ENCODE data around the gene SPTA1. TPM values are rescaled to one million over a fixed set of nuclear protein-coding genes. Genes with fewer than 3 reads are reported as not detected.

The SPTA1 gene
- total RNA-seq, 1 experiment from 2014 or later: not detected

DNA sequence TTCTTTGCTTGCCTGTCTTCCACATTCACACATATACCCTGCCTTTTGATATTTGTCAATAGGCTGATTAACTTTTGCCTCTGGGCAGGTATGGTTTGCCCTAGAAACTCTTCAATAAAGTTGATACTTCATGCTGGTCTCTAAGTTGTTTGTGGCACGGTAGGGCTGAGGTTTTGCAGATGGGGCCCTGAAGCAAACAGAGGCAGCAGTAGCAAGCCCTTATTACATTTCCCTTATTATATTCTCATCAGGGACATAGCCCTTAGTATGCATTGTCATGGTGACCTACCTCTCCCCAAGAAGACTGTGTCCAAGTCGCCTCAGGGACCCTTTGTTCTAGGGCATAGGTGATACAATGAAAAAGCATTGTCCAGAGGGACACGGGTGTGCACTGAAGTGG lies 116.0 kb downstream of the SPTA1 start, which contains the start of gene OR6P1:
OR6P1 (minus strand) TSS at position 101 of the 400 bp plus-strand sequence. CDS start 6,976 bp downstream, outside the sequence.
- Histone ChIP-seq H3K27me3 (ENCODE audit: control insufficient read depth, insufficient read depth, low read length) (no peaks in the 10 kb centered on the region), H3K4me3 (ENCODE audit: insufficient read depth, low read depth, low read length) (no peak within 1 kb of the TSS), H3K36me3 (replicated peaks; ENCODE audit: control insufficient read depth, insufficient read depth, low read length) (no peaks in the 10 kb centered on the region)
- no peak for DNase-seq

DNA sequence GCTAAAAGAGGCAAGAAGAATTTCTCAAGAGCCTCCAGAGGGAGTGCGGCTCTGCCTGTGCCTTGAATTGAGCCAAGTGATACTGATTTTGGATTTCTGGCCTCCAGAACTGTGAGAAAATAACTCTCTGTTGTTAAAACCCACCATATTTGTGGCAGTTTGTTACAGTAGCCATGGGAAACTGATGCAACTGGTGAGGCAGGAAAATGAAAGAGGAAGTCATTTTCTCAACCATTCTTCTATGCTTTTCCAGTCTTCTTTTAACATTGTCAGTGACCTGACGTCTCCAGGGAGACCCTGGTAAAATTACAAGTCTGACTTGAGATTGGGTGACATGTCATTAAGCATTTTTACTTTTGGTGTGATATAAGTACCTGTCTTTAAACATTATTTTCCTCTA lies 121.9 kb downstream of the SPTA1 start:
- DNase-seq: no peak
- no peaks in the 10 kb centered on the region for H3K36me3 ChIP-seq (replicated peaks; ENCODE audit: control insufficient read depth, insufficient read depth, low read length)
- no peaks in the 10 kb centered on the region for H3K27me3 ChIP-seq (ENCODE audit: control insufficient read depth, insufficient read depth, low read length)
- H3K4me3 ChIP-seq (ENCODE audit: insufficient read depth, low read depth, low read length): no peak overlapping the region

- no peak overlapping the region for H3K4me3 ChIP-seq (ENCODE audit: insufficient read depth, low read depth, low read length)
- no peak for DNase-seq
- no peaks in the 10 kb centered on the region for H3K36me3 ChIP-seq (replicated peaks; ENCODE audit: control insufficient read depth, insufficient read depth, low read length)
- H3K27me3 ChIP-seq (ENCODE audit: control insufficient read depth, insufficient read depth, low read length): no peaks in the 10 kb centered on the region
Observed at GRCh38 chr1:158563853-158564252, 122.7 kb downstream of the SPTA1 start.

Other genes with a start within 250 kb of the SPTA1 start
- gene OR10K1, start 224.9 kb downstream of the SPTA1 start, total RNA-seq (2014; rRNA removed; shearing (Covaris generic)): not detected in 2 replicates
- gene OR10R2, start 214.5 kb downstream of the SPTA1 start, total RNA-seq (2014; rRNA removed; shearing (Covaris generic)): not detected in 2 replicates
- gene OR6Y1, start 132.3 kb downstream of the SPTA1 start, total RNA-seq (2014; rRNA removed; shearing (Covaris generic)): not detected in 2 replicates
- gene OR6P1, start 116.1 kb downstream of the SPTA1 start, total RNA-seq (2014; rRNA removed; shearing (Covaris generic)): not detected in 2 replicates
- gene OR10X1, start 106.8 kb downstream of the SPTA1 start, total RNA-seq (2014; rRNA removed; shearing (Covaris generic)): not detected in 2 replicates
- gene OR10Z1, start 81.4 kb downstream of the SPTA1 start, total RNA-seq (2014; rRNA removed; shearing (Covaris generic)): not detected in 2 replicates
- not detected in 2 replicates for gene OR6K2, start 13.9 kb upstream of the SPTA1 start, total RNA-seq (2014; rRNA removed; shearing (Covaris generic))
- gene OR6K3, start 34.0 kb upstream of the SPTA1 start, total RNA-seq (2014; rRNA removed; shearing (Covaris generic)): not detected in 2 replicates
- gene OR6K6, start 68.0 kb upstream of the SPTA1 start, total RNA-seq (2014; rRNA removed; shearing (Covaris generic)): not detected in 2 replicates
- not detected in 2 replicates for gene OR6N1, start 85.5 kb upstream of the SPTA1 start, total RNA-seq (2014; rRNA removed; shearing (Covaris generic))
- gene OR6N2, start 94.5 kb upstream of the SPTA1 start, total RNA-seq (2014; rRNA removed; shearing (Covaris generic)): not detected in 2 replicates
- not detected in 2 replicates for gene MNDA, start 144.6 kb upstream of the SPTA1 start, total RNA-seq (2014; rRNA removed; shearing (Covaris generic))
- gene PYHIN1, start 244.8 kb upstream of the SPTA1 start, total RNA-seq (2014; rRNA removed; shearing (Covaris generic)): not detected in 2 replicates

All from H7 (cell line).